ENCODE data around the gene GPR18. TPM values are rescaled to one million over a fixed set of nuclear protein-coding genes. Genes with fewer than 3 reads are reported as not detected.
A peak's percentile ranks its signal among the peaks of the same experiment; 100 is the strongest.

The GPR18 gene
- total and polyA plus RNA-seq, 9 donors, result 0.30 to 0.73 TPM; not detected in 7

GRCh38 chr13:99270518-99270917 is 12.3 kb upstream of the GPR18 start:
- TF ChIP-seq EP300 (IDR thresholded peaks at IDR 0.05) (no peak), CTCF (IDR thresholded peaks at IDR 0.05) (no peak), POLR2A (IDR thresholded peaks at IDR 0.05) (no peak)
- intact Hi-C loops (cut with DNase I), result loop anchor here in 3 of 4 donors (2.0 to 5.0 kb wide), 3 partner anchors 157 to 166 kb away; no protein-coding TSS in a partner anchor
- H3K4me3 ChIP-seq, result no peak overlapping the region
- no peaks in the 10 kb centered on the region for H3K9me3 ChIP-seq
- no peak for DNase-seq
- WGBS, 3 donors, result 90 to 95% (median 91%) methylated on average over 2 of the region's 2 CpGs
- H3K36me3 ChIP-seq, result no peaks in the 10 kb centered on the region
- H3K4me1 ChIP-seq (ENCODE audit: insufficient read depth), result no peaks in the 10 kb centered on the region
- H3K27me3 ChIP-seq, result no peaks in the 10 kb centered on the region
- no peak overlapping the region for H3K27ac ChIP-seq

- 54 to 60% (median 58%) methylated on average over 3 of the region's 3 CpGs for WGBS, 3 donors
- Histone ChIP-seq H3K27me3 (no peaks in the 10 kb centered on the region), H3K36me3 (no peaks in the 10 kb centered on the region), H3K4me3 (no peak overlapping the region), H3K9me3 (no peaks in the 10 kb centered on the region), H3K27ac (no peak overlapping the region), H3K4me1 (ENCODE audit: insufficient read depth) (no peaks in the 10 kb centered on the region)
- peak in 1 of 5 donors; percentile 30 for DNase-seq
- intact Hi-C loops (cut with DNase I), result loop anchor here (2.0 to 10.0 kb wide), 5 partner anchors 95 to 168 kb away; no protein-coding TSS in a partner anchor
- TF ChIP-seq POLR2A (IDR thresholded peaks at IDR 0.05) (no peak), EP300 (IDR thresholded peaks at IDR 0.05) (no peak), CTCF (IDR thresholded peaks at IDR 0.05) (peak; percentile 20 to 86 (median 71))
Observed at GRCh38 chr13:99269627-99270241, 11.6 kb upstream of the GPR18 start.

GRCh38 chr13:99268822-99269221 is 10.6 kb upstream of the GPR18 start:
- WGBS, 3 donors, result 70 to 81% (median 77%) methylated on average over 3 of the region's 3 CpGs
- intact Hi-C loops (cut with DNase I), result loop anchor here in 3 of 4 donors (5.0 to 10.0 kb wide), 2 partner anchors 94 to 168 kb away; no protein-coding TSS in a partner anchor
- no peak overlapping the region for H3K4me3 ChIP-seq

GRCh38 chr13:99267927-99268326 is 9.7 kb upstream of the GPR18 start:
- 89 to 96% (median 91%) methylated on average over 4 of the region's 4 CpGs for WGBS, 3 donors
- intact Hi-C loops (cut with DNase I), result loop anchor here in 3 of 4 donors (5.0 to 10.0 kb wide), 2 partner anchors 93 to 169 kb away; no protein-coding TSS in a partner anchor
- DNase-seq, result no peak
- TF ChIP-seq CTCF (IDR thresholded peaks at IDR 0.05), result no peak
- TF ChIP-seq EP300 (IDR thresholded peaks at IDR 0.05), result no peak
- TF ChIP-seq POLR2A (IDR thresholded peaks at IDR 0.05), result no peak
- Histone ChIP-seq H3K9me3 (no peaks in the 10 kb centered on the region), H3K4me1 (ENCODE audit: insufficient read depth) (no peaks in the 10 kb centered on the region), H3K27ac (no peak overlapping the region), H3K4me3 (no peak overlapping the region), H3K27me3 (no peaks in the 10 kb centered on the region), H3K36me3 (no peaks in the 10 kb centered on the region)

More at GRCh38 chr13:99268822-99269221, 10.6 kb upstream of the GPR18 start:
- Histone ChIP-seq H3K27ac (no peak overlapping the region), H3K9me3 (no peaks in the 10 kb centered on the region), H3K27me3 (no peaks in the 10 kb centered on the region), H3K4me1 (ENCODE audit: insufficient read depth) (no peaks in the 10 kb centered on the region), H3K36me3 (no peaks in the 10 kb centered on the region)
- DNase-seq, result no peak
- TF ChIP-seq POLR2A (IDR thresholded peaks at IDR 0.05) (no peak), CTCF (IDR thresholded peaks at IDR 0.05) (no peak), EP300 (IDR thresholded peaks at IDR 0.05) (no peak)
